ENCODE results near the gene GPRC5C.
A peak's percentile ranks its signal among the peaks of the same experiment; 100 is the strongest.

The GPRC5C gene

DNA sequence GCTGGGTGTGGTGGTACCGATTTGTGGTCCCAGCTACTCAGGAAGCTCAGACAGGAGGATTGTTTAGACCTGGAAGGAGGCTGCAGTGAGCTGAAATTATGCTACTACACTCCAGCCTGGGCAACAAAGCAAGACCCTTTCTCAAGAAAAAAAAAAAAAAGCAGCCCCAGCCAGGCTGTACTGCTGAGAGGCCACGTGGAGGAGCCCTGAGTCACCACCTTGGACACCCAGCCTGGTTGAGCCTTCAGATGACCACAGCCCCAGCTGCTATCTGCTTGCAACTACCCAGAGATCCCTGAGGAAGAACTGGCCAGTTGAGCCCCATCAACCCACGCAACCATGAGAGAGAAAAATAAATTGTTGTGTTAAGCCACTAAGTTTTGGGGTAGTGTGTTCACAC is 23.6 kb upstream of the GPRC5C start:
- DNase-seq = peak; percentile 48

DNA sequence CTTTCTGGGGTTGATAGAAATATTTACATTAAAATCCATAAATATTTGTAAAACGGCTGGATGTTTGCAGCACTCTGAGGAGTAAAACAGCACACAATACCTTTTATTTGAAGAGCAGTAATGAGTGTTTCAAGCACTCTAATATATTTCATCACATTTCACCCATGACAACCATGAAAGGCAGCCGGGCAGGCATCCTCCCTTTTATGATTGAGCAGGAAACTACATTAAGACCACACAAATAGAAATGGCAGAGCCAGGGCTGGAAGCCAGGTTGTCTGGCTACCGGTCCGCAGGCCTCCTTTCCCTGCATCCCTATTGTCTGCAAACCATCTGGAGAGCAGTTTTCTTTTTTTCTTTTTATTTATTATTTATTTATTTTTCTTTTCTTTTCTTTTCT is 23.1 kb upstream of the GPRC5C start:
- peak; percentile 93 for DNase-seq

DNA sequence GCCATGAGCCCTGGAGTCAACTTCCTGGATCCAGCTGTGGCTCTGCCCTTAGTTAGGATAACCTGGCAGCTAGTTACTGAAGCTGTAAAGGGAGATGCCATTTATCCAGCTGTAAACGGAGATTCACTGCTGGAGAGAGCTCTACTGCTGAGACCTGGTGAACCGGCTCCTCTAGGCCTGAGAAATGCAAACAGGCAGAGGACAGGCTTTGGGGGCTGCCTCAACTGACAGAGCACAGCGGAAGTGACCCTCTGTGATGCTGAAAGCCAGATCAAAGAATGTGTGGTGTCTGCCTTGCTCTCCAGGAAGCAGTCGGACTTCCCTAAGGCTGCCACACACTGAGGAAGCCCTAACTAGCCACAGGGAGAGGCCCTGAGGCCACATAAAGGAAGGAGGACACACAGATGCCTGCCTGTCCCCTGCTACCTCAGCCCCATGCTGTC is 21.9 kb upstream of the GPRC5C start:
- no peak for DNase-seq

GRCh38 chr17:74412581-74412980 is 19.3 kb upstream of the GPRC5C start:
- no peak for DNase-seq

GRCh38 chr17:74413491-74413890 is 18.4 kb upstream of the GPRC5C start:
- peak; percentile 29 for DNase-seq

GRCh38 chr17:74414510-74414909 is 17.4 kb upstream of the GPRC5C start:
- DNase-seq = no peak

- DNase-seq = no peak
These were observed 16.1 kb upstream of the GPRC5C start for GRCh38 chr17:74415608-74416396.

- peak; percentile 11 for DNase-seq
These were observed 14.5 kb upstream of the GPRC5C start for GRCh38 chr17:74417178-74418045.

GRCh38 chr17:74419928-74420411 is 11.9 kb upstream of the GPRC5C start:
- no peak for DNase-seq

GRCh38 chr17:74424117-74424516 is 7.8 kb upstream of the GPRC5C start:
- no peak for DNase-seq

- no peak for DNase-seq
These were observed 7.2 kb upstream of the GPRC5C start for GRCh38 chr17:74424657-74425056.

DNA sequence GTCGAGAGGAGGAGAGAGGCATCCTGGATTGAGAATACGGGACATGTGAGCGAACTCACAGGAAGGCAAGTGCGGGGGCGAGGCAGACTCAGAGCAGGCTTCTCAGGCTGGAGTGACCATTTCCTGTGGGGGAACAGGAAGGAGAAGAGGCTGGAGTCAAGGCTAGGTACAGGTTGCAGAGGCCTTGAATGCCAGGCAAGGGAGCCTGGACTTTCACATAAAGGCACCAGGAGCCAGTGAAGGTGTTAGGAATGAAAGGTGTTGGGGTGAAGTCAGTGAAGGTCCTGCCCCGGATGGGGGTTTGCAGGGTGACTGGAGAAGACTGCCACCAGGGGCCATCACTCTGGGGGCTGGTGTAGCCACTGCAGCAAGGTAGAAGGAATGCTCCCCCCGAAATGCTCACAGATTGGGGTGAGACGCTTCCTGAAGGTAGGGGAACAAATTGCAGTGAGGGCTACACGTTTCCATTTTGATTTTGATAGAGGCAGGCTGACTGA is 5.3 kb upstream of the GPRC5C start:
- DNase-seq = no peak

- no peak for DNase-seq
These were observed 4.7 kb upstream of the GPRC5C start for GRCh38 chr17:74427048-74427762.

DNA sequence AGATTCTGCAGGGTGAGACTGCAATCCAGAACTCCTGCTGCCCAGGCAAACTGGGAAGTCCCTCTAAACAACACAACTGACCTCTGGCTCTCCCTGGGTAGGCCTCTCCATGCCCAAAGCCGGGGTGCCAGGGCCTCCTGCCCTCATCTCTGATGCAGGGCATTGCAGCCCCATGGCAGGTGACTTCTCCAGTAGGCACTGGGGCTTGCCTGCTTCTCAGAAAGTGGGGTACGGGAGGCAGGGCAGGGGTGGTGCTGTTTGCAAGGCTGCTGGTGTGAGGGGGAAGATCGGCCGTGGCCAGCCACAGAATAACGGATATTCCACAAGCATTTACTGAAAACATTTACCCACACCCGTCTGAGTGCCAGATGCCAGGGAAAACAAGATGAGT is 4.1 kb upstream of the GPRC5C start:
- no peak for DNase-seq

DNA sequence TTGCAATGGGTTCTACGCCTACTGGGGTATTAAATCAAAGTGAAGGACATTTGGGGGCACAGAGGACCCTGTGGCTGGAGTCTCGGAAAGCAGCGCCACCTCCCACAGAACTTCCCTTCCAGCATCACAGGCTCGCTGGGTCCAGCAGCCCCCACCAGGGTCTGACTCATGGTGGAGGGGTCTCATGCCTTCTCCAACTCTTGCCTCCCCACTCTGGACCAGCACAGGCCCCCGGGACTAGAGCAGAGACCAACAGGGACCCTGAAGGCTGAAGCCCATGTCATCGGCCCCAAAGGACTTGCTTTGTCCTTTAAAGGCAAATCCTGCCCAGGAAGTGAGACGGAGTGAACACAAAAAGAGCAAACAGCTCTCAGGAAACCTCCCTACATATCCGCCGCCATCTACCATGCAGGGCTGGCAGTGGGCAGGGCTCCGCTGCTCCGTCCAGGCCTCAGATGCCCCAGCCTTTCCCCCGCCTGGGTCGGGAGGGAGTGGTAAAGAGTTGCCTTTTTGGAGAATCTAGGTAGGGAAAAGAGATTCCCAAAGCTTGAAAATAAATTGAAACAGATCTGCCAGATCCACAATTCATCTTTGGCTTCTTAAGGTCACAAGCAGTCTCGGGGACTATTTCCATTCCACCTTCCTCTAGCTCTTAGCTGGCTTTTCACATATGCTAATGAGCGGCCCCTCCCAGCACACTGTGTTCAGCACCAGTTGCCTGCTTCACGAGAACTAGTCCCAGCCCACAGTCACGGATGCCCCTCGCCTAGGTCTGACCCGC is 2.1 kb upstream of the GPRC5C start:
- DNase-seq = peak; percentile 55

DNA sequence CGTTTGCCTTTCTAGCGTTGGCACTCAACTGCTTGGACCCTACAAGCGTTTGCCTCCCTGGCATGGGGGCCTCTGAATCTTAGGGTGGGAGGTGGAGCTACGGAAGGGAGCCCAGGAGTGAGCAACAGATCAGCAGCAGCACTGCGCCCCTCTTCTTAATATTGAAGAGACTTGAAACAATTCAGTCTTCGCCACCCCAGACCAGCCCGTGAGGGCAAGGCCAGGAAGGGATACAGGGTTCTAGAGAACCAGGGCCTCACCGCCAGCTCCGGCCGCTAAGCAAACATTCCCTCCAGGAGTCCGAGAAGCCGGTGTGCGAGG is 1.5 kb upstream of the GPRC5C start:
- DNase-seq = no peak

DNA sequence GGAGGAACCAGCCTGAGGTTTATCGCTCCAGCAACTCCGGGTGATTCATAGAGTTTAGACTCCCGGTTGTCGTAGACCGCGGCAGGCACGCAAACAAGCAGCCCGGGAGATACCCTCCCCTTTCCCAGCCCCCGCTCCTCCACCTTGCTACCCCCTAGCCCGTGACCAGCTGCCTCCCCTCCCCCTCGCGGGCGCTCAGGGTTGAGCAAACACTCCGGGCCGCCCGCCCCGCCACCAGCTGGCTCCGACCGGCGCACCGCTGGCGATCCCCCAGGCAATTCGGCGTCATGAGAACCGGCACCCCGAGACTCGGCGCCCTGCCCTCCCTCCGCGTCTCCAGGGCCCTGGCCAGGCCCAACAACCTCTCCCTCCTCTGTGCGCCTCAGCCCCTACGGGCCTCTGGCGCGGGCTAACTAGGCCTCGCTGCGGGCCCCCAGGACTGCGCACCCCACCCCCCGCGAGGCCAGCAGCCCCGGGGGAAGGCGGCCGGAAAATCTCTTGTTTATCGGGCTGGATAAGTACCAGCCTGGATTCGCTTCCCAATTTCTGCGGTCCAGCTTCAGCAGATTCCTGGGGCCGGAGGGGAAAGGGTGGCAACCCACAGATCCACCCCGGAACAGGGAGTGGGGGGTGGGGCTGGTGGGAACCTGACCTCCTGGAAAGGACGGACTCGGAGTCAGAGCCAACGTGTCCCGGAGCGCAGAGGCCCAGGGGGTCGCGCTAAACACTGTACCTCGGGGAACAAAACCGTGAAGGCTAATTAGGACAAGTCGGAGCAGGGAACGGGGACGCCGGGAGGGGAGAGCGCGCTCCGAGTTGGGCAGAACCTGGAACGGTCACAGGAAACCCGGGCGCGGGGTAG is 951 bp upstream of the GPRC5C start:
- DNase-seq = peak; percentile 89

DNA sequence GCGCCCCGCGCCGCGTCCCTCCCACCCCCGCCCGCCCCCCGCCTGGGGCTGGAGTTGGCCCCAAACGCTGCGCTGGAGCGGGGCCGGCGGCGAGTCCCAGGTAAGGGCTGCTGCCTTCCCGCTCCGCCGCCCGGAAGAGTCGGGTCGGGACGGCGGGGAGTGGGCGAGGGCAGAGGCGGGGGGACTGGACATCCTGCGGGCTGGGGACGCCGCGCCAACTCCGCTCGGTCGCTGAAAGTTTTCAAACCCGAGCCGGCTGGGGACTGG is 469 bp downstream of the GPRC5C start:
- DNase-seq = no peak

GRCh38 chr17:74432766-74433391 is 991 bp downstream of the GPRC5C start:
- no peak for DNase-seq

DNA sequence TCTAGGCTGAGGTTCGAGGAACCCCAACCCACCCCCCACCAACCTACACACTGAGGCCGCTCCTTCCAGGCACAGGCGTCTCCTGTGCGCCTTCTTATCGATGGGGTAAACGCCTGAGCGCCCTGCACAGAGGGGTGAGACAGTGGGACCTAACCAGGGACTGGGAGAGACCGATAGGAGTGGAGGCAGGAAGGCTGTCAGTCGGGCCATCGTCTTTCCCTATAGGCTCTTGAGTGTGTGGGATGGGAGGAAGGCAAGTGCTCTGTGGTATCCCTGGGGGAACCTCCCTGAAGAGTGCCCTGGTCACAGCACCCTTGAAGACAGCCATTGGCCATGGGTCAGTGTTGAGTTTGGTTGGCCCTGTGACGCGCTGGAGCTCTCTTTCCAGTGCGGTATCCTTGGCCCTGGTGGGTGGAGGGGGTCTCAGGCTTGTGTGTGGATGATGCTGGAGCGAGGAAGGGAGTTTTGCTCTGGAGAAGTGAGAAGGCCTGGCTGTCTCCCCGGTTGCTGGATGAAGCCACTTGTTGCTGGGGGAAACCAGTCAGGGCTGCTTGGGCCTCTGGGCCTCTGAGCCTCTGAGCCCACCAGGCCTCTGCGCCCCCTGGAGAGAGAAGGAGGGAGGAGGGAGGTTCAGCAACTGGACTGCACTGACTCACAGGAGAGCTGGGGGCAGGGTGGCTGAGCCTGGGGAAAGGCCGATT is 1.7 kb downstream of the GPRC5C start:
- DNase-seq = no peak

All from NCI-H1092 treated with DMSO at 0.1 percent for 48 hours (cell line).